ENCODE data around the gene THSD7B.

- TF ChIP-seq CTCF (IDR thresholded peaks at IDR 0.05) (no peak), POLR2A (IDR thresholded peaks at IDR 0.05) (no peak), EP300 (IDR thresholded peaks at IDR 0.05) (no peak)
Measured at GRCh38 chr2:137111896-137112295, 346.6 kb downstream of the THSD7B start.
